HG02610 (cell line): ENCODE measurements around the gene DLGAP5.
A peak's percentile ranks its signal among the peaks of the same experiment; 100 is the strongest.

Source experiments
- ATAC-seq: cut with Tn5 transposase; IDR thresholded peaks from one replicate; pipeline ENCODE4 v1.9.1; 2021; ENCODE audit warnings: mild to moderate bottlenecking, moderate library complexity; ENCODE audit not compliant: unreplicated experiment

The DLGAP5 gene

GRCh38 chr14:55188686-55189295 lies 2.6 kb downstream of the DLGAP5 start:
- no peak for ATAC-seq

- ATAC-seq: peak; percentile 98
Measured at GRCh38 chr14:55180434-55180833, 11.0 kb downstream of the DLGAP5 start.

- no peak for ATAC-seq
Measured at GRCh38 chr14:55180006-55180405, 11.4 kb downstream of the DLGAP5 start.

GRCh38 chr14:55170526-55170925 lies 20.9 kb downstream of the DLGAP5 start:
- no peak for ATAC-seq

GRCh38 chr14:55160989-55161388 lies 30.4 kb downstream of the DLGAP5 start:
- ATAC-seq: no peak

GRCh38 chr14:55158412-55158811 lies 33.0 kb downstream of the DLGAP5 start:
- no peak for ATAC-seq

GRCh38 chr14:55157080-55157479 lies 34.3 kb downstream of the DLGAP5 start:
- no peak for ATAC-seq

- ATAC-seq: no peak
Measured at GRCh38 chr14:55153951-55154350, 37.4 kb downstream of the DLGAP5 start.

- ATAC-seq: no peak
Measured at GRCh38 chr14:55152052-55152753, 39.2 kb downstream of the DLGAP5 start.

- ATAC-seq: no peak
Measured at GRCh38 chr14:55151601-55152000, 39.8 kb downstream of the DLGAP5 start.

GRCh38 chr14:55146425-55146824 lies 45.0 kb downstream of the DLGAP5 start:
- ATAC-seq: no peak

- no peak for ATAC-seq
Measured at GRCh38 chr14:55142466-55142865, 48.9 kb downstream of the DLGAP5 start.

- ATAC-seq: no peak
Measured at GRCh38 chr14:55141825-55142224, 49.6 kb downstream of the DLGAP5 start.

GRCh38 chr14:55139696-55140509 lies 51.5 kb downstream of the DLGAP5 start:
- no peak for ATAC-seq

- ATAC-seq: no peak
Measured at GRCh38 chr14:55139141-55139540, 52.2 kb downstream of the DLGAP5 start.

- ATAC-seq: no peak
Measured at GRCh38 chr14:55138091-55138490, 53.3 kb downstream of the DLGAP5 start.

GRCh38 chr14:55136885-55137786 lies 54.2 kb downstream of the DLGAP5 start:
- no peak for ATAC-seq

- ATAC-seq: no peak
Measured at GRCh38 chr14:55136241-55136640, 55.1 kb downstream of the DLGAP5 start.

- no peak for ATAC-seq
Measured at GRCh38 chr14:55133416-55133815, 58.0 kb downstream of the DLGAP5 start.

- ATAC-seq: no peak
Measured at GRCh38 chr14:55131370-55132137, 59.8 kb downstream of the DLGAP5 start.
